GM12892 (cell line): ENCODE data around the gene PLEKHG3.

Experiments used
- DNase-seq: peaks from one replicate; pipeline ENCODE4 v3.0.0; 2011; ENCODE audit not compliant: insufficient read length
- FAIRE-seq: peaks from 2 replicates; lab custom pipeline; 2011; peaks lifted over from hg19 to GRCh38; lab: Jason Lieb, UNC
- POLR2A ChIP-seq: IDR thresholded peaks from 2 replicates; pipeline ENCODE4 v1.6.1; 2011; ENCODE audit warnings: low read depth, low read length, control low read depth
- POLR2AphosphoS5 ChIP-seq: IDR thresholded peaks from 2 replicates; pipeline ENCODE4 v1.6.1; 2011; ENCODE audit warnings: low read depth, low read length, control low read depth
- TAF1 ChIP-seq: IDR thresholded peaks from 2 replicates; pipeline ENCODE4 v1.6.1; 2011; ENCODE audit warnings: low read depth, mild to moderate bottlenecking, control low read depth, low read length, borderline replicate concordance

The PLEKHG3 gene

GRCh38 chr14:64746298-64747250 is 42.4 kb downstream of the PLEKHG3 start:
- FAIRE-seq (no peak), DNase-seq (no peak)
- no peak for TF ChIP-seq POLR2AphosphoS5
- no peak for TF ChIP-seq TAF1
- TF ChIP-seq POLR2A, result no peak

DNA sequence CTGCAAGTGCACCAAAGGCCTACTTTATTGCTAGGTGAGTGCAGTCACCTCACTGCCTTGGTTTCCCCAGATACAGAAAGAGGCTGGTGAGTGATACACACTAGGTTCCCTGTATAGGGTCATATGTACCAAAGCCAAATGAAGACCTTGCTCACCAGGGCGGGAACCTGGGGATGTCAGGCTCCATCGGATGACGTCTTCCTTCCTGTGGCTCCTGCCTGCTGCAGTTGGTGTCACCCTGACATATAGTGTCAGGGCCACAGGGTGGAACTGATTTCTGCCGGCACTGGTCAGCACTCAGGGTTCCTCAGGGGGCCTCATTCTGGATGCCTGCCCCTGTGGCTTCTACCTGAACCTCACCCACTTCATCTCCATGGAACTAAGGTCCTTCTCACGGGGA is 43.1 kb downstream of the PLEKHG3 start:
- FAIRE-seq (no peak), DNase-seq (no peak)
- no peak for TF ChIP-seq TAF1
- TF ChIP-seq POLR2A, result no peak
- TF ChIP-seq POLR2AphosphoS5, result no peak

GRCh38 chr14:64748521-64748920 is 44.3 kb downstream of the PLEKHG3 start:
- FAIRE-seq, result no peak
- no peak for DNase-seq

GRCh38 chr14:64748995-64749714 is 44.9 kb downstream of the PLEKHG3 start:
- FAIRE-seq (no peak), DNase-seq (no peak)
- TF ChIP-seq POLR2A (no peak), POLR2AphosphoS5 (no peak), TAF1 (no peak)

More at GRCh38 chr14:64748521-64748920, 44.3 kb downstream of the PLEKHG3 start:
- TF ChIP-seq POLR2AphosphoS5 (no peak), TAF1 (no peak), POLR2A (no peak)

GRCh38 chr14:64752909-64753308 is 48.7 kb downstream of the PLEKHG3 start:
- FAIRE-seq (no peak), DNase-seq (no peak)
- TF ChIP-seq POLR2AphosphoS5 (no peak), POLR2A (no peak), TAF1 (no peak)

DNA sequence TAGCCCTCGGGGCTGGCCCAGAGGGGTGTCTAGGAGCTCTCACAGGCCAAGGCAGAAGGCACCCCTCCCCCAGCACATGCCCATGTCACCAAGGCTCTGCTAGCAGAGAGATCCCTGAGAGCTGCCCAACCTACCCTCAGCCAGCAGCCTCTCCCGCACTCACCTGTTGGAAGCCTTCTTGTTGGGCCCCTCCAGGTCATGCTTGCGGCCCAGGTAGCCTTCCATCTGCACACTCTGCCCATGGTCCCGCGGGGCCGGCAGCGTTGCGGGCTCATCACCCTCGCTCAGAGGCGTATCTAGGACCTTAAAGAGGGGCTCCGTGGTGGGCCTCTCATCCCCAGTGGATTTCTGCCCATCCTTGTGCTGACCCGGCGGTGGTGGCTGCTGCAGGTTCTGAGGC is 49.1 kb downstream of the PLEKHG3 start:
- FAIRE-seq (no peak), DNase-seq (no peak)
- no peak for TF ChIP-seq POLR2AphosphoS5
- no peak for TF ChIP-seq POLR2A
- no peak for TF ChIP-seq TAF1

DNA sequence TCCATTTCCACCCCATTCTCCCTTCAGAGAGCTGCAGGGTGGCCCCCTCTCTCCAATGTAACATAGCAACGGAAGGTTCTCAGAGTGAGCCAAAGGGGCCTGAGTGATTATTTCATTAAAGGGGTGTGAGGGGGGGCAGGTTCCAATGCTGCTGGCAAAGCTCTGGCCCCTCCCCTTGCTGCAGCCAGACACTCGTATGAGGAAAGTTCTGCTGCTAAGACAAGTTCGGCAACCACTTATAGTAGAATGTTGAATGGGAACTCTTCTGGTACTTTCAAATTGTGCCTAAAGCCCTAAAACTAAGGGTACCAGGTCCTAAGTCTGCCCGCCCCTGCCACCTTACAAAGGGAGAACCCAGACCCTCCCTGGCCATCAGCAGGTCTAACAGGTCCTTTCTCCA is 49.8 kb downstream of the PLEKHG3 start:
- no peak for DNase-seq
- FAIRE-seq, result no peak
- TF ChIP-seq POLR2A (no peak), TAF1 (no peak), POLR2AphosphoS5 (no peak)

- TF ChIP-seq TAF1, result no peak
- TF ChIP-seq POLR2A, result no peak
- FAIRE-seq (no peak), DNase-seq (no peak)
Observed at GRCh38 chr14:64754685-64755084, 50.5 kb downstream of the PLEKHG3 start.

DNA sequence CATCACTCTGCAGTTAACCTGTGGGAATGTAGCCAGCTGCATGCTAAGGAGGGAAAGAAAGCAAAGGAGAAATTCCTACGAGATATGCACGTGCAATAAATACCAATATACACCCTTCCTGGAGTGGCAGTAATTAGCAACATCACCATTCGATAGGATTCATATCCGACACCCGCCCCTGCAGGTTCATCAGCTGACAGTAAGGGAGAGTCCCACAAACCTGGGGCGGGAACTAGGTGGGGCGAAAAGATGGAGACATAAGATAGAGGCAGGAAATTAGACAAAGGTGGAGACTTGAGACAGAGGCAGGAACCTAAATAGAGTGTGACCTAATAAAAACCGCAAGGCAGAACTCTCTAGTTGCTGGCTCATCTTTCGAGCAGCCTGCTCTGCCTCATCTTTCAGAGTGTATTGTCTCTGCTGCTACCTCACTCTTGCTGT is 51.6 kb downstream of the PLEKHG3 start:
- no peak for DNase-seq

DNA sequence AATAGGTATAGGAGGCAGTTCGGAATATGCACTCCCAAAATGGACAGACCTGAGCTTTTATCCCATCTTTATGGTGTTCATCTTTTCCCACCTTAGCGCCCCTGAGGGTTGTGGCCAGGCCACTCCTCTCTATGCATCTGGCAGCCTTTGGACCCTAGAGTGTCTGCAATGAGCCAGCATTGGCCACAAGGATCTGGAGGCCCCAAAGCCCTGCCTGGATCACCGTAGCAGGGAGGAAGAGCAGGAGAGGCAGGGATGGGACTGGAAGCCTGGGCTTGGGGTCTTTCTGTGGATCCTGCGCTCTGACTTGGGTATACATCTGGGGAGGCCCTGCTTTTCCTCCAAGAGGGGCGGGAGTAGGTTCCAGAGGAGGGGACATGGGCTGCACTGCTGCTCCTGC is 52.5 kb downstream of the PLEKHG3 start:
- TF ChIP-seq POLR2AphosphoS5 (no peak), POLR2A (no peak), TAF1 (no peak)
- no peak for DNase-seq
- FAIRE-seq, result no peak

More for the DNA sequence above, 51.6 kb downstream of the PLEKHG3 start:
- FAIRE-seq, result no peak
- TF ChIP-seq TAF1 (no peak), POLR2A (no peak)

DNA sequence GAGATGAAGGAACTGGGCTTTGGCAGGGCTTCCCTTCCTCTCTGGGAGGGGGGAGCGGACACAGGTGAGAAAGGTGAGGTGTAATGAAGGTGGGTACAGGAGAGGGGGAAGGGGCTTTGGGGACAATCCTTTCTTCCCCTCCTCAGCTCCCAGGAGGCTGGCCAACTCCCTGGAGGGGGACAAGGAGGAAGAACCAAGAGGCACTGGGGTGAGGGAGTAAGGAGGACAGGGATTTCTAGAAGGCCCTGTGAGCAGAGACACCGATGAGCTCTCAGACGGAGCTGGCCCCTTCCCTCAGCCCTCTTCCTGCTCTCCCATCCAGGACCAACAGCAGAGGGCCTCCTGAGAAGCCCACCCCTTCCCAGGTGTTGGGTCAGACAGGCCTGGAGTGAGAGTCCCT is 53.4 kb downstream of the PLEKHG3 start:
- DNase-seq (no peak), FAIRE-seq (no peak)
- TF ChIP-seq POLR2A (no peak), POLR2AphosphoS5 (no peak), TAF1 (no peak)

DNA sequence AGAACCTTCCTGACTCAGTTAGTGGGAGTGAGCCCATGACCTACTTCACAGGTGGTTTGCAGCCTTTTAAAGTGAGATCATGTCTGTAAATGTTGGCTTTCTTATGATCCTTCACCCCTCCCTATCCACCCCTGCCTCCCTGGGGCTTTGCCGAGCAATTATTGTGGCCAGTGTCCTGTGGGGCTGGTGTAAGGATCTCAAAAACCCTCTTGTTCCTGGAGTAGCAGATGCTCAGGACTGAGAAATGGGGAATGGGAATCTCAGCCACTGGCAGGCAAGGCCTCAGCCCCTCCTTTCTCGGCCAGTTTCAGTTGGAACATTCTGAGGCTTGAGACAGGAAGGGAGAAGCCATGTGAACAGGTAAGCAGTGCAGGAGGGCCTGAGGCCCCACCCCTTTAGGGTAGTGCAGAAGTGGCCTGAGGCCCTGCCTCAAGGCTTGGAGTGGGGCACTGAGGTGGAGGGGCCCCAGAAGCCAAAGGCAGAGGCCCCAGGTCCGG is 53.8 kb downstream of the PLEKHG3 start:
- TF ChIP-seq POLR2AphosphoS5 (no peak), POLR2A (no peak), TAF1 (no peak)
- FAIRE-seq, result no peak
- DNase-seq, result no peak
